Activated naive CD4-positive, alpha-beta T cell treated with anti-CD3 and anti-CD28 coated beads, Interleukin-2, amount 10 ng/mL, durations not matched to agents 5 hours and 36 hours (primary cell): Measurements from ENCODE around the gene ODR4. TPM values are rescaled to one million over a fixed set of nuclear protein-coding genes. Genes with fewer than 3 reads are reported as not detected.

Source experiments
- total RNA-seq, 2 experiments: library from RNA; stranded (reverse); gene quantifications; one replicate each; pipeline ENCODE4 v1.2.3, GENCODE V29; 2021

ODR4 gene
- 10 to 100 TPM; 13.7 to 14.1 TPM for total RNA-seq

DNA sequence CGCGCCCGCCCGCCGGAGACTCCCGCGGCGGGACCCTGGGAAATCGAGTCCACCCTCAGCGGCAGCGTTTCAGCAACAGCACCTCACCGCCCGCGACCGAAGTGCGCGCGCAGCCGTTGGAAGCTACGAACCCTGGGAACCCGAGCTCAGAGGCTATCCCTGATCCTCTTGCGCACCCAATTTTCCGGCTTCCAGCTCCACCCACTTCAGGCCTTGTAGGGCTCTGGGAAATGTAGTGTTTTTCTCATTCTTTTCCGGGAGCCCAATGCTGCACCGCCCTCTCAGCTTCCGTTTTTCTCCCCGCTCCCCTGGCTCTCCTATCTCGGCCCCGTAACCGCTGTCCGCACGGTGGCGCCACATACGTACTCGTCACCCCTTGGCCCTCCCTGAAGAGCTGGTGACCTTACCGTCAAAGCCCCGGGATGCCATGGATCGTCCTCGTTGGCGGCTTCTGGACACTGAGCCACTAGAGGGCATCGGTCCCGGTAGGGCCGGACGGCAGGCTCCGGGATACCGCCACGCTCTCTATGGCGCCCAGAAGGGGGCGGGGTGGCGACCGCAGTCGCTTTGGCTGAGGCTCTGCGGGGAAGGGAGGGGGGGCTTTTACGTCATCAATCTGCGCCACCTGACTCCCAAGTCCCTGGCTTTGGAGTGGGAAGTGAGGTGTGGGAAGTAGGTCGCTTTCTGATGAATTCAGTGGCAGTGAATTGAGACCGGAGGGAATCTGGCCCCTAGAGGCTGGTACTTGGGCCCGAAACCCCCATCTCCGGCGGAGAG is at the start of gene ODR4, which contains the start of gene TPR:
TSS of gene ODR4 (plus strand) at position 687 of the 777 bp plus-strand sequence. CDS start 3,948 bp downstream, outside the sequence.
TSS of gene TPR (minus strand) at position 102 of the 777 bp plus-strand sequence. CDS start 225 bp downstream, outside the sequence.

DNA sequence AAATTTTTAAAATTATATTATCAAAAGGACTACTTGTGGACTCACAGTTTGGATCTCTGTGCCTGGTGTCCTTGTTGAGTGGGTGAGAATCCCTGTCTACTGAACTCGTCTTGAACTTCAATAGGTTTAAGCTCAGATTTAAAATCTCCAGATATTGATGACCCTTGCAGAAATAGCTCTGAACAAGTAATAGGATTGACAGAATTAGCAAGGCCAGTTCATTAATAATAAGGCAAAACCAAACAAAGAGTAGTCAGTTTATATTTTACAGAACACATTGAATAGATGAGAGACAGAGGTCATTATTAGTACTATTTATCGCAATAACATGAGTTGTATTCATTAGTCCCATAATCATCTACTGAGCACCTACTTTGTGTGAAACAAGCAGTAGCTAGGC is 85.4 kb downstream of the ODR4 start, which contains the start of gene PDC:
TSS of gene PDC (minus strand) at position 101 of the 400 bp plus-strand sequence. CDS start 11,655 bp downstream, outside the sequence.

Other genes with a start within 250 kb of the ODR4 start
- 1 to 10 TPM; 1.4 TPM for gene PRG4, start 79.6 kb upstream of the ODR4 start, total RNA-seq
- 100 to 1,000 TPM; 149 to 156 TPM for gene TPR, start 585 bp upstream of the ODR4 start, total RNA-seq
- not detected for gene PDC, start 85.3 kb downstream of the ODR4 start, total RNA-seq